ENCODE results near the gene ATCAY. TPM values are rescaled to one million over a fixed set of nuclear protein-coding genes. Genes with fewer than 3 reads are reported as not detected.
A peak's percentile ranks its signal among the peaks of the same experiment; 100 is the strongest.
"Not testable (repeated sequence)": the region's sequence is repeated elsewhere in the genome, so short reads cannot be mapped to it uniquely, and the experiment has no call there.

Gene ATCAY
- total RNA-seq, 4 donors from 2014 or later, result not detected

GRCh38 chr19:3945838-3946237 lies 65.4 kb downstream of the ATCAY start:
- H3K9me3 ChIP-seq, result no peaks in the 10 kb centered on the region
- no peak overlapping the region for H3K4me3 ChIP-seq
- H3K27me3 ChIP-seq, result no peaks in the 10 kb centered on the region
- 51% methylated on average over 2 of the region's 2 CpGs for WGBS
- DNase-seq (ENCODE audit: low spot score in 2 of 2), result no peak
- no peaks in the 10 kb centered on the region for H3K36me3 ChIP-seq
- TF ChIP-seq EP300 (IDR thresholded peaks at IDR 0.05), result no peak
- TF ChIP-seq POLR2A (IDR thresholded peaks at IDR 0.05), result no peak
- TF ChIP-seq POLR2AphosphoS5 (IDR thresholded peaks at IDR 0.05), result no peak
- no peak for TF ChIP-seq CTCF (IDR thresholded peaks at IDR 0.05)
- no peak overlapping the region for H3K27ac ChIP-seq
- H3K4me1 ChIP-seq, result no peaks in the 10 kb centered on the region

- H3K4me3 ChIP-seq, result not testable (repeated sequence)
Observed at GRCh38 chr19:3947316-3947933, 66.9 kb downstream of the ATCAY start.

GRCh38 chr19:3949294-3949693 lies 68.8 kb downstream of the ATCAY start:
- Histone ChIP-seq H3K27me3 (no peaks in the 10 kb centered on the region), H3K4me3 (no peak overlapping the region), H3K9me3 (no peaks in the 10 kb centered on the region), H3K36me3 (no peaks in the 10 kb centered on the region), H3K27ac (no peak overlapping the region), H3K4me1 (peaks cover 8% of the 10 kb centered on the region)
- no peak for DNase-seq (ENCODE audit: low spot score in 2 of 2)
- TF ChIP-seq EP300 (IDR thresholded peaks at IDR 0.05), result no peak
- no peak for TF ChIP-seq POLR2A (IDR thresholded peaks at IDR 0.05)
- WGBS, result no CpG with 5 or more reads among the region's 11 CpGs

More at GRCh38 chr19:3947316-3947933, 66.9 kb downstream of the ATCAY start:
- not testable (repeated sequence) for H3K27ac ChIP-seq; DNase-seq (ENCODE audit: low spot score in 2 of 2); H3K27me3 ChIP-seq; H3K36me3 ChIP-seq; H3K4me1 ChIP-seq; H3K9me3 ChIP-seq
- WGBS, result 89% methylated on average over 15 of the region's 15 CpGs

- peaks cover 8% of the 10 kb centered on the region for H3K4me1 ChIP-seq
- no peak overlapping the region for H3K27ac ChIP-seq
- H3K36me3 ChIP-seq, result no peaks in the 10 kb centered on the region
- TF ChIP-seq POLR2A (IDR thresholded peaks at IDR 0.05), result no peak
- TF ChIP-seq EP300 (IDR thresholded peaks at IDR 0.05), result no peak
- no peaks in the 10 kb centered on the region for H3K9me3 ChIP-seq
- DNase-seq (ENCODE audit: low spot score in 2 of 2), result no peak
- H3K27me3 ChIP-seq, result no peaks in the 10 kb centered on the region
- 45% methylated on average over 7 of the region's 20 CpGs for WGBS
- peak overlapping the region; percentile 22 for H3K4me3 ChIP-seq
Observed at GRCh38 chr19:3949997-3950859, 69.7 kb downstream of the ATCAY start.

GRCh38 chr19:3950871-3951861 lies 70.7 kb downstream of the ATCAY start:
- Histone ChIP-seq H3K36me3 (peaks cover 8% of the 10 kb centered on the region), H3K9me3 (no peaks in the 10 kb centered on the region), H3K4me1 (peaks cover 8% of the 10 kb centered on the region), H3K27me3 (no peaks in the 10 kb centered on the region), H3K4me3 (peak overlapping the region; percentile 22), H3K27ac (no peak overlapping the region)
- TF ChIP-seq POLR2AphosphoS5 (IDR thresholded peaks at IDR 0.05), result no peak
- TF ChIP-seq POLR2A (IDR thresholded peaks at IDR 0.05), result no peak
- TF ChIP-seq EP300 (IDR thresholded peaks at IDR 0.05), result no peak
- TF ChIP-seq CTCF (IDR thresholded peaks at IDR 0.05), result no peak
- WGBS, result 51% methylated on average over 35 of the region's 41 CpGs
- no peak for DNase-seq (ENCODE audit: low spot score in 2 of 2)

GRCh38 chr19:3952755-3953276 lies 72.3 kb downstream of the ATCAY start:
- H3K4me3 ChIP-seq; DNase-seq (ENCODE audit: low spot score in 2 of 2); H3K4me1 ChIP-seq; H3K9me3 ChIP-seq; H3K27me3 ChIP-seq; H3K27ac ChIP-seq: not testable (repeated sequence)
- WGBS, result 85% methylated on average over 9 of the region's 9 CpGs
- H3K36me3 ChIP-seq, result peaks cover 23% of the 10 kb centered on the region

Measured in suprapubic skin (tissue), 4 donors.